MM.1S (cell line): ENCODE results near the gene ARMC10.

Experiments used
- EZH2 ChIP-seq: fragments of 300-600 bp; sonication (generic); optimal IDR thresholded peaks from 2 replicates; pipeline ENCODE3; 2017; ENCODE audit warnings: low read depth, mild to moderate bottlenecking, antibody characterized with exemption, low read length, mixed read lengths
- TF ChIP-seq, protein P1 (sequence below): fragments of 300-600 bp; sonication (generic); IDR thresholded peaks from 2 replicates; pipeline ENCODE4 v1.5.1; 2016; ENCODE audit warnings: antibody characterized with exemption, low read length, mixed read lengths

DNA sequence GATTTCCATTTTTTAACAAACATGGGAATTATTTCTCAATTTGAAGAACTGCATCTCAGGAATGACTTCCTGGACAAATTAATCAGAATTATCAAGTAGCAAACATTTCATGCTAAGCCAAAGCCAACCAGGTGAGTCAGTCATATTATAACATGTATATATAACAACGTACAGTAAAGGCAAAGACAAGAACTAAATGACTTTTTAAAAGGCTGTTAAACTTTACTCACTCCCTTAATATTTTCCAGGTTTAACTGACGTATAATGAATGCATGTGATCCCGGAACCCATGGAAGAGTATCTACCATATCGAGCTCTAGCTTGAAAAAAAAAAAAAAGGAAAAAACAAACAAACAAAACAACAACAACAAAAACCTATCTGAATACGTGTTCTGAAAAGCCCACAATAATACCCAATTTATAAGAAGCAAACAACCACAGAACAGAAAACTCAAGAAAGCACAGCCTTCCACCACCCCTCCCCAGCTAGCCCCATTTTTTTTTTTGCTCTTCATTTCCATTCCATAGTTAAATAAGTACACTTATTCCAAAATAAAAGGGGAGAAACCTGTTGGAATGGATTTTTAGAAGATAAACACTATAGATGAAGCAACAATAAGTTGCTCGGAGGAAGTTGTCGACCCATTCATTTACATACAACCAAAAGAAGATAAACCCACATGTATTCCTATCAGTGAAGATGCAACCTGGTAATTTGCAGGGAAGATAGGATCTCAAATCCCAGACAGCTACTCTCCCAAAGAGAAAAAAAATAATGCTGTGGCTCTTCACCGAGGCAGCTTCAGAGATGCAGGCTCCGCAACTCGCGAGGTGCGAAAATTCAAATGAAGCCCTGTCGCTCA is 73.4 kb downstream of the ARMC10 start:
- TF ChIP-seq EZH2, result no peak
- TF ChIP-seq, protein P1, sequence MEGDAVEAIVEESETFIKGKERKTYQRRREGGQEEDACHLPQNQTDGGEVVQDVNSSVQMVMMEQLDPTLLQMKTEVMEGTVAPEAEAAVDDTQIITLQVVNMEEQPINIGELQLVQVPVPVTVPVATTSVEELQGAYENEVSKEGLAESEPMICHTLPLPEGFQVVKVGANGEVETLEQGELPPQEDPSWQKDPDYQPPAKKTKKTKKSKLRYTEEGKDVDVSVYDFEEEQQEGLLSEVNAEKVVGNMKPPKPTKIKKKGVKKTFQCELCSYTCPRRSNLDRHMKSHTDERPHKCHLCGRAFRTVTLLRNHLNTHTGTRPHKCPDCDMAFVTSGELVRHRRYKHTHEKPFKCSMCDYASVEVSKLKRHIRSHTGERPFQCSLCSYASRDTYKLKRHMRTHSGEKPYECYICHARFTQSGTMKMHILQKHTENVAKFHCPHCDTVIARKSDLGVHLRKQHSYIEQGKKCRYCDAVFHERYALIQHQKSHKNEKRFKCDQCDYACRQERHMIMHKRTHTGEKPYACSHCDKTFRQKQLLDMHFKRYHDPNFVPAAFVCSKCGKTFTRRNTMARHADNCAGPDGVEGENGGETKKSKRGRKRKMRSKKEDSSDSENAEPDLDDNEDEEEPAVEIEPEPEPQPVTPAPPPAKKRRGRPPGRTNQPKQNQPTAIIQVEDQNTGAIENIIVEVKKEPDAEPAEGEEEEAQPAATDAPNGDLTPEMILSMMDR, result no peak
